Fibroblast of skin of left biceps (primary cell): ENCODE measurements around the gene CAMSAP2.

Experiments
- DNase-seq, 2 experiments: peaks; one replicate each; pipeline ENCODE4 v3.0.0-alpha.2; 2013; ENCODE audit warnings: low read depth in 2 of 2

The CAMSAP2 gene, protein sequence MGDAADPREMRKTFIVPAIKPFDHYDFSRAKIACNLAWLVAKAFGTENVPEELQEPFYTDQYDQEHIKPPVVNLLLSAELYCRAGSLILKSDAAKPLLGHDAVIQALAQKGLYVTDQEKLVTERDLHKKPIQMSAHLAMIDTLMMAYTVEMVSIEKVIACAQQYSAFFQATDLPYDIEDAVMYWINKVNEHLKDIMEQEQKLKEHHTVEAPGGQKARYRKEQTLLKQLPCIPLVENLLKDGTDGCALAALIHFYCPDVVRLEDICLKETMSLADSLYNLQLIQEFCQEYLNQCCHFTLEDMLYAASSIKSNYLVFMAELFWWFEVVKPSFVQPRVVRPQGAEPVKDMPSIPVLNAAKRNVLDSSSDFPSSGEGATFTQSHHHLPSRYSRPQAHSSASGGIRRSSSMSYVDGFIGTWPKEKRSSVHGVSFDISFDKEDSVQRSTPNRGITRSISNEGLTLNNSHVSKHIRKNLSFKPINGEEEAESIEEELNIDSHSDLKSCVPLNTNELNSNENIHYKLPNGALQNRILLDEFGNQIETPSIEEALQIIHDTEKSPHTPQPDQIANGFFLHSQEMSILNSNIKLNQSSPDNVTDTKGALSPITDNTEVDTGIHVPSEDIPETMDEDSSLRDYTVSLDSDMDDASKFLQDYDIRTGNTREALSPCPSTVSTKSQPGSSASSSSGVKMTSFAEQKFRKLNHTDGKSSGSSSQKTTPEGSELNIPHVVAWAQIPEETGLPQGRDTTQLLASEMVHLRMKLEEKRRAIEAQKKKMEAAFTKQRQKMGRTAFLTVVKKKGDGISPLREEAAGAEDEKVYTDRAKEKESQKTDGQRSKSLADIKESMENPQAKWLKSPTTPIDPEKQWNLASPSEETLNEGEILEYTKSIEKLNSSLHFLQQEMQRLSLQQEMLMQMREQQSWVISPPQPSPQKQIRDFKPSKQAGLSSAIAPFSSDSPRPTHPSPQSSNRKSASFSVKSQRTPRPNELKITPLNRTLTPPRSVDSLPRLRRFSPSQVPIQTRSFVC (N-terminal part only)

DNA sequence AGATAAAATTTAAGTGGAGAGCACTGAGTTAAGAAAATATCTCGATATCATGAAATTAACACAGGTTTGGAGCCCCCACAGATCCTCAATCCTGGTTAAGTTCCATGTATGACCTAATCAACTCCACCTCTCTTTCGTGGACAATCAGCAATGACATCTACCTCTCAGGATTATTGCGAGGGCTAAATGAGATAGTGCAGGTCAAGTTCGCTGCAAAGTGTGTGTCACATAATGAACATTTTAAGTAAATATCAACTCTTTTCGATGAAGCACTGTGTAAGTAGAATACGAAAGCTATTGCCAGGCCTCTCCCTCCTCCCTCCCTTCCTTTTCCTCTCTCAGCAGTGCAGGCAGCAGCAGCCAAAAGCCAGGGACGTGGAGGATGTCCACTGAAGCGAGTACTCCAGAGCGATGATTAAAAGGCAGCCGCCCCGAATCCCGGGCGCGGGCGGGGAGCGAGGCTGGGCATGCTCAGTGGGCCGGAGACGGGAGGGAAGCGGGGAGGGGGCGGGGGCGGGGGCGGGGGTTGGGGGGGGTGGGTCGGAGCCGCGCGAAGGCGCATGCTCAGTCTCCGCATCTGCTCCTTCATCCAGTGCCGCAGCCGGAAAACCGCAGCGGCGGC is at the start of gene CAMSAP2:
CAMSAP2 (plus strand) TSS at position 567 of the 622 bp plus-strand sequence. CDS start 935 bp downstream, outside the sequence.
- DNase-seq, result peak; percentile 78 to 79

GRCh38 chr1:200692316-200692715 is 46.4 kb upstream of the CAMSAP2 start:
- no peak for DNase-seq

- no peak for DNase-seq
These were observed 45.4 kb upstream of the CAMSAP2 start for GRCh38 chr1:200693327-200693726.

- DNase-seq, result no peak
These were observed 44.0 kb upstream of the CAMSAP2 start for GRCh38 chr1:200694738-200695137.

DNA sequence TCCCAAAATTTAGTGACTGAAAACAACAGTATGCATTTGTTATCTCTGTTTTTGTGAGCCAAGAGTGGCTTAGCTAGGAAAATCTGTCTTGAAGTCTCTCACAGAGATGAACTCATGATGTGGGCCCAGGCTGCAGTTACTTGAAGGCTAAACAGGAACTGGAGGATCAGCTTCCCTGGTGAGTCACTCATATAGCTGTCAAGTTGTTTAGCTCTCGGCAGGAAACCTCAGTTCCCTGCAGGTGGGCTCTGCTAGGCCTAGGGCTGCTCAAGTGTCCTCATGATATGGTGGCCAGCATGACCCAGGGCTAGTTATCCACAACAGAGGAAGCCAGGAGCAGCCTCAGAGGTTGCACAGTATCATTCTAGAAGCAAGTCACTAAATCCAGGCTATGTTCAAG is 38.8 kb upstream of the CAMSAP2 start:
- DNase-seq, result peak; percentile 29 to 31

DNA sequence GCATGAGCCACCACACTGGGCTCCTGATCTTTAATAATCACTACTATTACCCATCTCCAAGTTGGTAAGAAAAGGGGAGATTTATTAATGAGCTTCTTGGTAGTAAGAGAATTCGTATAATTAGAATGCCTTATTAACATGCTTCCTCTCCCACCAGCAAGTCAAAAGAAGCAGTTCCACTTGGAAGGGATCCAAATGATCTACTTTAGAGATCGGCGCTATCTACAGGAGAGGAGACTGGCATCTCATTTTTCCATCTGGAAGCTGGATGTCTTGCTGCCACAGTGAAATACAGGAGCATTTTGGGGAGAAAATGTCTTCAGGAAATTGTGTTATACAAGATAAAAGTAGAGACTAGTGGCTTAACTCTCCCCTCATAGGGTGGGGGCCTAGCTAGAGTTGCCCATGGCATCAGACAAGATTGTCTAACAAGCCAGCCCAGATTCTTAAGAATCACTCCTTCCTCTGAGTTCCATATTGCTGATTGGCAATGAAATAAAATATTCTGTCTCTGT is 33.6 kb upstream of the CAMSAP2 start:
- DNase-seq, result no peak

DNA sequence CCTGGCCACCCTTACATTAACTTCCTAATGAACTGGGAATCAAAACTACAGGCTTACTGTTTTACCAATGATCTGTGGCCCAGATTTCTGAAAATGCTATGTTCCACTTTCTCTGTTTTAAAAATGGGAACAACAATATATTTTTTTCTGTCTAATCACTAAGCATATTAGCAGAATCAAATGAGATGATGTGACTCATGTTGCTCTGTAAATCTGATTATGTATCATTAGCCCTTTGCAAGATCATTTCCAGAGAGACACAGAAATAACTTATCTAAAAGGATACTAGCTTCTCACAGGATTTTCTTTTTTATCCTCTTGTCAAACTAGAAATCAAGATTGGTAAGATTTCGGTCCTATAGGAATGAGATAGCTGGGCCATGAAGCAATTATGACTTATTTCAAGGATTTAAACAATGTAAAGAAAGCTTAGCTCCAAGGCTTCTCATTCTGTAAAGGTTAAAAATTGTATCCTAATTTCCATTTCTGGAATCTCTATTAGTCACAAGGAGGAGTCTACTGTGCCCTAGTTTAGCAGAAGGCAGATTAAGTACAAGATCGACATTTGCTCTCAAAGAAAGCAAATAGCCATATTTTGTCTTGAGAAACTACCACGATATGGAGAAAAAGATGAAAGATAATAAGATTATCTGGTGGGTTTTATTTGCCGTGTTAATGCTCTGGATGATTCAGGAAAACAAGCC is 32.4 kb upstream of the CAMSAP2 start:
- no peak for DNase-seq

GRCh38 chr1:200707116-200707515 is 31.6 kb upstream of the CAMSAP2 start:
- no peak for DNase-seq

- no peak for DNase-seq
These were observed 30.5 kb upstream of the CAMSAP2 start for GRCh38 chr1:200708161-200708560.

- no peak for DNase-seq
These were observed 29.9 kb upstream of the CAMSAP2 start for GRCh38 chr1:200708769-200709168.

DNA sequence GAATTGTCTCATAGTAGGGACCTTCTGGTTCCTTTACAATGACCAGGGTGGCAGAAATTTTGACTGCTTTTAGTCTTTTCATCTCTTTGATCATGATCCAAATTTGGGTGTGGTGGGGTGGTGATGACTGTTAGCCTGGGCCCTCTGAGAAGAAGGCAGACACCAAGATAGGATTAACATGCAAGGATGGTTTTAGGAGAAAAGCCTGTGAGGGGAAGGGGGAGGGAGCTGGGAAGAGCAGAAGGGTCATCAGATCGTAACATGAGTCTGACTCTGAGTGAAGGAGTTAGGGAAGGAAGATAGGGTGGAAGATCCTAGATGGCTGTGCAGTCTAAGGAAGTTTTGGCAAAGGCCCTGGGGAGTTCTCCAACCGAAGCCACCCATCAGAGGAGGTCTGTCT is 28.5 kb upstream of the CAMSAP2 start:
- DNase-seq, result no peak

GRCh38 chr1:200714504-200715187 is 24.0 kb upstream of the CAMSAP2 start:
- no peak for DNase-seq

GRCh38 chr1:200720199-200720598 is 18.5 kb upstream of the CAMSAP2 start:
- DNase-seq, result no peak

- no peak for DNase-seq
These were observed 14.6 kb upstream of the CAMSAP2 start for GRCh38 chr1:200724064-200724463.

DNA sequence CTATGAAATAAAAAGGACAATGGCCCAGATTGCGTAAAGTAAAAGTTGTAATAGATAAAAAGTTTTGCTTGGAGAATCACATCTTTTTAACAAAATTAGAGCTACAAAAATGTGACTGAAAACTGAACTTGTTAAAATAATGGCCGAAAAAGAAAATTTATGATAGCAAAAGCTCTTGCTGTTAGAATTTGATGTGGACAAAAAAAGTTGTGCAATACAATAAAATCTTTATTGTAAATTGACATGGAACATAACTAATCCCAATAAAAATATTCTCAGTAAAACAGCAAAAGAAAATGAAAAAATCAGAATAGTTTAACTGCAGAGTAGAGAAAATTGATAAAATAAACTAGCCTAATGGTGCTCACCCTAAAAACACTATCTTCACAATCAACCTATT is 11.4 kb upstream of the CAMSAP2 start:
- no peak for DNase-seq

GRCh38 chr1:200729863-200730262 is 8.8 kb upstream of the CAMSAP2 start:
- DNase-seq, result no peak

DNA sequence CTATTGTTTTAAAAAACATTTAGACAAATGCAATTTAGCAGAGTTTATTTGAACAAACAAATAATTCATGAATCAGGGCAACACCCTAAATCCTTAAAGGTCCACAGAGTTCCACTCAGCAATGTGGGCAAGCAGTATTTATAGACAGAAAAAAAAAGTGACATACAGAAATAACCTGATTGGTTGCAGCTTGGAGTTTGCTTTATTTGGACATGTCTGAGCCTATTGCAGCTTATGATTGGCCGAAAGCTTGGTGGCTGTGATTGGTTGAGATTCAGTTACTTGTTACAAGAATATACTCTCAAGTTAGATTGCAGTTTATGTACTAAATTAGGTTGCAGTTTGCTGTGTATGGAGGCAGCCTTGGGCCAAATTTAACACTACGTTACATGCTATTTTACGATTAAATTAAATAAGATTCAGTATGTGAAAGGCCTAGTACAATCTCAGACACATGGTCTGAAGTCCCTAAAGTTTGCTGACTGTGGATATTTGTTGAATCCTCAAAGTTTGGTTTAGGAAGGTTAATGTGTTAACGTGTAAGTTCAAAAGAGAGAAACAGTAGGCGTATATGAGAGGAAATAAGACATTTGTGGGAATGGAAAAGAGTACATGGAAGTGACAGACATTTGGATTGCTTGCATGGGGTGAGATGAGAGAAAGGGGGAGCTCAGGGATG is 6.9 kb upstream of the CAMSAP2 start:
- no peak for DNase-seq

- no peak for DNase-seq
These were observed 6.3 kb upstream of the CAMSAP2 start for GRCh38 chr1:200732438-200732837.

- DNase-seq, result no peak
These were observed 4.8 kb upstream of the CAMSAP2 start for GRCh38 chr1:200733907-200734306.
